ENCODE measurements around the gene ZNF366.

- TF ChIP-seq, protein P1, sequence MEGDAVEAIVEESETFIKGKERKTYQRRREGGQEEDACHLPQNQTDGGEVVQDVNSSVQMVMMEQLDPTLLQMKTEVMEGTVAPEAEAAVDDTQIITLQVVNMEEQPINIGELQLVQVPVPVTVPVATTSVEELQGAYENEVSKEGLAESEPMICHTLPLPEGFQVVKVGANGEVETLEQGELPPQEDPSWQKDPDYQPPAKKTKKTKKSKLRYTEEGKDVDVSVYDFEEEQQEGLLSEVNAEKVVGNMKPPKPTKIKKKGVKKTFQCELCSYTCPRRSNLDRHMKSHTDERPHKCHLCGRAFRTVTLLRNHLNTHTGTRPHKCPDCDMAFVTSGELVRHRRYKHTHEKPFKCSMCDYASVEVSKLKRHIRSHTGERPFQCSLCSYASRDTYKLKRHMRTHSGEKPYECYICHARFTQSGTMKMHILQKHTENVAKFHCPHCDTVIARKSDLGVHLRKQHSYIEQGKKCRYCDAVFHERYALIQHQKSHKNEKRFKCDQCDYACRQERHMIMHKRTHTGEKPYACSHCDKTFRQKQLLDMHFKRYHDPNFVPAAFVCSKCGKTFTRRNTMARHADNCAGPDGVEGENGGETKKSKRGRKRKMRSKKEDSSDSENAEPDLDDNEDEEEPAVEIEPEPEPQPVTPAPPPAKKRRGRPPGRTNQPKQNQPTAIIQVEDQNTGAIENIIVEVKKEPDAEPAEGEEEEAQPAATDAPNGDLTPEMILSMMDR (IDR thresholded peaks at IDR 0.05; ENCODE audit: insufficient read depth, low read length, poor library complexity, severe bottlenecking), result no peak
- no peak for TF ChIP-seq EZH2phosphoT487 (conservative IDR thresholded peaks at IDR 0.05; ENCODE audit: low read length)
These were observed 17.7 kb downstream of the ZNF366 start for GRCh38 chr5:72489536-72489935.
